GOT3 (cell line): Measurements from ENCODE around the gene CRLF3.
"Not testable (repeated sequence)": the region's sequence is repeated elsewhere in the genome, so short reads cannot be mapped to it uniquely, and the experiment has no call there.

Experiments used
- DNase-seq: peaks from one replicate; lab custom pipeline; 2025; ENCODE audit warnings: mixed read lengths; lab: John Stamatoyannopoulos, UW

Gene CRLF3

GRCh38 chr17:30736371-30736770, 88.1 kb downstream of the CRLF3 start:
- DNase-seq, result not testable (repeated sequence)

GRCh38 chr17:30735644-30736043, 88.8 kb downstream of the CRLF3 start:
- not testable (repeated sequence) for DNase-seq

- not testable (repeated sequence) for DNase-seq
Measured at GRCh38 chr17:30735206-30735605, 89.3 kb downstream of the CRLF3 start.

- not testable (repeated sequence) for DNase-seq
Measured at GRCh38 chr17:30734153-30734552, 90.3 kb downstream of the CRLF3 start.
